ENCODE measurements around the gene IL27RA. TPM values are rescaled to one million over a fixed set of nuclear protein-coding genes. Genes with fewer than 3 reads are reported as not detected.
A peak's percentile ranks its signal among the peaks of the same experiment; 100 is the strongest.

IL27RA gene
- total RNA-seq: 34.5 and 34.6 TPM in 2 replicates

- no peak for TF ChIP-seq CTCF (IDR thresholded peaks at IDR 0.05)
- Mint-ChIP-seq H3K4me1 (peaks cover 34% of the 10 kb centered on the region), H3K36me3 (ENCODE audit: low read depth) (peaks cover 19% of the 10 kb centered on the region), H3K9me3 (no peaks in the 10 kb centered on the region), H3K27me3 (no peaks in the 10 kb centered on the region), H3K4me3 (peak within 1 kb of the TSS; percentile 91), H3K27ac (peak within 1 kb of the TSS; percentile 89)
- ChIA-PET CTCF (interaction anchor here (0.6 to 1.8 kb wide), 25 partner anchors 8 to 316 kb away, joined by 3 to 11 read pairs (median 4); partner anchors contain the start of genes ASF1B and DCAF15), POLR2A (interaction anchor here (0.6 to 3.5 kb wide), 25 partner anchors 10 to 352 kb away, joined by 3 to 52 read pairs (median 7); partner anchors contain the start of genes ASF1B, BRME1, CC2D1A and DCAF15)
- ATAC-seq (ENCODE audit: low read depth): peak; percentile 74
- DNase-seq: peak; percentile 70
- intact Hi-C loops (cut with micrococcal nuclease): loop anchor here (1.0 to 2.0 kb wide), 7 partner anchors 17 to 152 kb away; partner anchors contain the start of genes BRME1, CC2D1A, DCAF15 and RFX1
Observed at GRCh38 chr19:14031719-14032480, at the start of gene IL27RA. Gene IL27RA, plus strand, starts transcription at chr19:14031762. Its CDS starts 111 bp downstream, at chr19:14031873.

GRCh38 chr19:13981988-13982501, 49.5 kb upstream of the IL27RA start:
- ATAC-seq (ENCODE audit: low read depth): no peak
- ChIA-PET POLR2A (interaction anchor here (1.2 to 4.7 kb wide), 4 partner anchors 22 to 50 kb away, joined by 3 to 29 read pairs (median 7); partner anchors contain the start of genes DCAF15, IL27RA and RFX1), CTCF (interaction anchor here (1.2 to 1.4 kb wide), 2 partner anchors 23 to 50 kb away, joined by 3 to 4 read pairs; partner anchors contain the start of gene IL27RA)
- H3K4me3 Mint-ChIP-seq: no peak overlapping the region
- intact Hi-C loops (cut with micrococcal nuclease): no loop called here
- TF ChIP-seq CTCF (IDR thresholded peaks at IDR 0.05): no peak
- H3K36me3 Mint-ChIP-seq (ENCODE audit: low read depth): peaks cover 5% of the 10 kb centered on the region
- no peak for DNase-seq
- peak overlapping the region; percentile 35 for H3K27ac Mint-ChIP-seq
- H3K27me3 Mint-ChIP-seq: no peaks in the 10 kb centered on the region
- H3K9me3 Mint-ChIP-seq: no peaks in the 10 kb centered on the region
- peaks cover 74% of the 10 kb centered on the region for H3K4me1 Mint-ChIP-seq

- DNase-seq (no peak), ATAC-seq (ENCODE audit: low read depth) (no peak)
- Mint-ChIP-seq H3K4me3 (no peak overlapping the region), H3K4me1 (peaks cover 81% of the 10 kb centered on the region), H3K27me3 (no peaks in the 10 kb centered on the region), H3K27ac (no peak overlapping the region), H3K36me3 (ENCODE audit: low read depth) (peaks cover 5% of the 10 kb centered on the region), H3K9me3 (no peaks in the 10 kb centered on the region)
- ChIA-PET POLR2A (interaction anchor here (1.3 to 1.4 kb wide), 2 partner anchors 30 to 49 kb away, joined by 3 to 9 read pairs; partner anchors contain the start of genes DCAF15 and IL27RA), CTCF (no interaction called here)
- intact Hi-C loops (cut with micrococcal nuclease): no loop called here
- TF ChIP-seq CTCF (IDR thresholded peaks at IDR 0.05): no peak
Observed at GRCh38 chr19:13982773-13983172, 48.8 kb upstream of the IL27RA start.

- Mint-ChIP-seq H3K4me3 (no peak overlapping the region), H3K27ac (no peak overlapping the region), H3K36me3 (ENCODE audit: low read depth) (peaks cover 5% of the 10 kb centered on the region), H3K27me3 (no peaks in the 10 kb centered on the region), H3K4me1 (peaks cover 83% of the 10 kb centered on the region), H3K9me3 (no peaks in the 10 kb centered on the region)
- ChIA-PET CTCF (no interaction called here), POLR2A (interaction anchor here (1.3 to 7.1 kb wide), 3 partner anchors 18 to 48 kb away, joined by 3 to 107 read pairs (median 9); partner anchors contain the start of genes DCAF15 and IL27RA)
- TF ChIP-seq CTCF (IDR thresholded peaks at IDR 0.05): no peak
- no peak for ATAC-seq (ENCODE audit: low read depth)
- intact Hi-C loops (cut with micrococcal nuclease): no loop called here
- no peak for DNase-seq
Observed at GRCh38 chr19:13983213-13983889, 48.2 kb upstream of the IL27RA start.
